NCI-H1436 treated with DMSO at 0.1 percent for 48 hours (cell line): ENCODE results near the gene TUBA4A.
"Not testable (repeated sequence)": the region's sequence is repeated elsewhere in the genome, so short reads cannot be mapped to it uniquely, and the experiment has no call there.

Experiments used
- DNase-seq: peaks from one replicate; lab custom pipeline; 2025; lab: John Stamatoyannopoulos, UW

TUBA4A gene

DNA sequence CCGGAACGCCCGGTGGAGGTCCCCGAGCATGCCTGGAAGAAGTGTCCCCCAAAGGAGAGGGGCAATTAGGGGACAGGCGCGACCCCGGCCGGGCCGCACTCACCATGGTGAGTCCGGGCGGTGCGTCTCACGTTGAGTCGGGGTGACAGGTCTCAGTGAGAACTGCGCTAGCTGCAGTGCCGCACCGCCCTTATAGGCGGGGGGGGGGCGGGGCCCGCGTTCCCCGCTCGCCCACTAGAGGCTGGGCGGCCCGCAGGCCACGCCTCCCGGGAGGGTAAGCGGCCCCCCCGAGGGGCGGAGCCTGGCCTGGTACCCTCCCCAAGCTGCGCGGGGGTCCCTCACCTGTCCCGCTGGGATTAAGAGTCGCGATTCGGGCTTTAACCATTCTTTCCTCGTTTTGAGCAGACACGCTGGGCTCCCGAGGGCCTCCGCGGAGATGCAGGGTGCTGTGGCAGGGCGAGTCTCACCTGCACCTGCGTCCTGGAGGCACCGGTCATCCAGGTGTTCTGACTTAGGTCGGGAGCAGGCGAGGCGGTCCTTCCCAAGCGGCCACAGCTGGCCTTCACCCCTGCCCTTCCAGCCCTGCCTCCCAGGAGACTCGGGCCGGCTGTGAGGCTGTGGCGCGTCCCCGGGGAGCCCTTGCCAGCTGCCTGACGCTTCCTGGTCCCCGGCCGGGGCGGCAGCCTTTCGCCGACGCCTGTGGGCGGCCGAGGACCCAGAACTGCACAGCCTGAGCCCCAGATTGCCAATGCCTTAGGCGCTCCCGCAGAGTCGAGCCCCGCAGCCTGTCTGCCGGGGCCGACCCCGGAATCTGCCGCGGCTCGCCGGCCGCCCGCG, at the start of gene TUBA4A:
Gene TUBA4A, minus strand, starts transcription at position 166 of the 837 bp plus-strand sequence. Its CDS starts 60 bp downstream, at position 106.
- DNase-seq: no peak

- no peak for DNase-seq
These were observed 48.8 kb upstream of the TUBA4A start for GRCh38 chr2:219302412-219302968.

DNA sequence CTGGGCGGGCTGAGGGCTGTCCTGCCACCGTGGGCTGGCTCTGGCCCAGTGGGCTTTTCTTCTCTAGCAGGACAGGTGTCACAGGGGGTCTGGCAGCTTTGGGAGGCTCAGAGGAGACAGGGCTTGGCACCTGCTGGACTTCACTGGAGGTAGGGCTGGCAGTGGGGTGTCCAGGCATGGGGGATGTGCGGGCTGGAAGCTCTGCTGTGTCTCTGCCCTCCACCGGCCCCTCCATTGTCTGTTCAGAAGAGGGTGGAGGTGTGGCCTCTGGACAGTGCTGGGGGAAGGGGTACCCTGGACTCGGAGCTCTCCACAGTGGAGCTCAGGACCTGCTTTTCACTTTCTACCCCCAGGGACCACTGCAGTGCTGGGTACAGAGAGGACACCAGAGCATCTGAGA, 46.3 kb upstream of the TUBA4A start:
- no peak for DNase-seq

GRCh38 chr2:219299372-219299760, 45.6 kb upstream of the TUBA4A start:
- no peak for DNase-seq

DNA sequence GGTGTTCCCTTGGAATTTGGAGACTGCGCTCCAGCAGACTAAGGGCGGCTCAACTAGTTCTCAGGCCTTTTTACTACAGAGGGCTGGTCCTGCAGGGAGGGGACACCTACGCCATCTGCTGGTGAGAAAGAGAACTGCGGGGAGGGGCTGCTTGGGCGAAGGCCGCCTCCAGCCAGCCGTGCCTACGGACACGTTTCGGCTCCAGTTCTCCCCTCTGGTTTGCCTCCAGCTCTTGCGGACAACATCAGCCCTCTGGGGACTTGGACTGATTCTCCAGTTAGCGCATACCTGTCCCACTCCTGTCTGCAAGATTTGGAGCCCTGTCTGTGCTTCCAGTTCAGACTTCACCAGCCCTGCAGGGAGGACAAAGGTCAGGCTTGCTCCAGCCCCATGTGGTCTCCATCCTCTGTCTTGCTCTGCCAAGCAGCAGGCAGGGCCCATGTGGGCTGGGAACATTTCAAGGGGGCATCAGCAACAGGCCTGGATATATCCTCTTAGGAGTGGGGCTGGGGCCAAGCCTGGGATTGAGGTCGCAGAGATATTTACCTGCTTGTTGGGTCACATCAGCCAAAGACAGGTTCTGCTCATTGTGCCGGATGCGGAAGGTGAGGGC, 45.1 kb upstream of the TUBA4A start:
- no peak for DNase-seq

GRCh38 chr2:219297766-219298456, 44.2 kb upstream of the TUBA4A start:
- no peak for DNase-seq

- no peak for DNase-seq
These were observed 43.1 kb upstream of the TUBA4A start for GRCh38 chr2:219296631-219297391.

- DNase-seq: no peak
These were observed 42.4 kb upstream of the TUBA4A start for GRCh38 chr2:219296142-219296541.

DNA sequence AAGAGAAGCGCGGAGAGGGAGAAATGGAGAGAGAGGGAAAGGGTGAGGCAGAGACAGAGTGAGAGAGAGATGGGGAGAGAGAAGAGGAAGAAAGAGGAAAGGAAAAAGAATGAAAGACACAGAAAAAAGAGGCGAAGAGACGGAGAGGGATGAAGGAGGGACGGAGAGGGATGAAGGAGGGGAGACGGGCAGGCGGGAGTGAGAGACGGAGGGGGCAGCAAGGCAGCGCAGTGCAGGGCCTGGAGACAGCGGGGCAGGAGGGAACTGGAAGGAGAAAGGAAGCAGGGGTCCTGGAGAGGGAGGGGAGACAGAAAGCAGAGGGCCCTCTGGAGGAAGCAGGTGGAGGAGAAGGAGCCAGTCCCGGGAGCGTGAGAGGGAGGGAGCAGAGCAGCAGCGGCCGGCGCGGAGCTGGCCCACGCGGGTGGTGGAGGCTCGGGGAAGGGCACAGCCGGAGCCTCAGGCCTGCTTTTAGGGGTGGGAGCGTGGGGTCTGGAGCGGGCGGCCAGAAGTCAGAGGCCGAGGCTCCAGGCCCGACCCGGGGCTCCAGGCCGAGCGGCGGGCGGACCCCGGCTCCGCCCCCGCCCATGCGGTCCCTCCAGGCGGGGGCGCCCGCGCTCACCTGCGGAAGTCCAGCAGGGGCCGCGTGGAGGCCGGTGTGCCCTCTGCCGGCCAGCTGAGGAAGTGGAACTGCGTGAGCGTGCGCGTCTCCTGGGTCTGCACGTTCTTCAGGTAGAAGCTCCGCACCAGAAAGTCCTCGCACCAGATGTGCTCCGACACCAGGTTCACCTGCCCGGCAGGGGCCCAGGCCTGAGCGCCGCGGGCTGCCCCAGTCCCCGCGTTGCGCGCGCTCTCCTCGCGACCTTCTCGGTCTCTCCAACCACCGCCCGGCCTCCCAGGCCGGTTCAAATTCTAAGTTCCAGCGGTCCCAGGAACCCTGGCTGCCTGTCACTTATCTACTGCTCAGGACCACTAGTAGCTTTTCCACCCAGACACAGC, 40.9 kb upstream of the TUBA4A start:
- no peak for DNase-seq

- no peak for DNase-seq
These were observed 40.1 kb upstream of the TUBA4A start for GRCh38 chr2:219293736-219294231.

DNA sequence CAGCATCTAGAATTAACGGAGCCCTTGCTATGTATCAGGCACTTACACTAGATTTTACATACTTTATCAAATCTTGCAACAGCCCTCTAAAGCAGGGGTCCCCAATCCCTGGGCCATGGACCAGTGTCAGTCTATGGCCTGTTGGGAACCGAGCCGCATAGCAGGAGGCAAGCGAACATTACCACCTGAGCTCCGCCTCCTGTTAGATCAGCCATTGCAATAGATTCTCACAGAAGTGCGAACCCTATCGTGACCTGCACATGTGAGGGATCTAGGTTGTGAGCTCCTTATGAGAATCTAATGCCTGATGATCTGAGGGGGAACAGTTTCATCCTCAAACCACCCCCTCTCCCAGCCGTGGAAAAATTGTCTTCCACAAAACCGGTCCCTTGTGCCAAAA, 38.9 kb upstream of the TUBA4A start:
- DNase-seq: no peak

- no peak for DNase-seq
These were observed 38.3 kb upstream of the TUBA4A start for GRCh38 chr2:219291910-219292490.

GRCh38 chr2:219291394-219291793, 37.7 kb upstream of the TUBA4A start:
- DNase-seq: no peak

- no peak for DNase-seq
These were observed 36.9 kb upstream of the TUBA4A start for GRCh38 chr2:219290381-219291171.

GRCh38 chr2:219289537-219290361, 36.0 kb upstream of the TUBA4A start:
- DNase-seq: no peak

DNA sequence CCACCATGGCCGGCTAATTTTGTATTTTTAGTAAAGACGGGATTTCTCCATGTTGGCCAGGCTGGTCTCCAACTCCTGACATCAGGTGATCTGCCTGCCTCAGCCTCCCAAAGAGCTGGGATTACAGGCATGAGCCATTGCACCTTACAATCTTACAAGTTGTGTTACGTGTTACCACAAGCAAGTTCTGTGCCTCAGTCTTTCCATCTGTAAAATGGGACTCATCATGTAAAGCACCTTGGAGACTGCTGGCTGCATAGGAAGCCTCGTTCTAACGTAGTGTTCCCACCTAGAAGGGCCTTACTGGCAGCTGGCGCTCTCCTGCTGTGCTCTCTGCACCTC, 35.4 kb upstream of the TUBA4A start:
- DNase-seq: no peak

DNA sequence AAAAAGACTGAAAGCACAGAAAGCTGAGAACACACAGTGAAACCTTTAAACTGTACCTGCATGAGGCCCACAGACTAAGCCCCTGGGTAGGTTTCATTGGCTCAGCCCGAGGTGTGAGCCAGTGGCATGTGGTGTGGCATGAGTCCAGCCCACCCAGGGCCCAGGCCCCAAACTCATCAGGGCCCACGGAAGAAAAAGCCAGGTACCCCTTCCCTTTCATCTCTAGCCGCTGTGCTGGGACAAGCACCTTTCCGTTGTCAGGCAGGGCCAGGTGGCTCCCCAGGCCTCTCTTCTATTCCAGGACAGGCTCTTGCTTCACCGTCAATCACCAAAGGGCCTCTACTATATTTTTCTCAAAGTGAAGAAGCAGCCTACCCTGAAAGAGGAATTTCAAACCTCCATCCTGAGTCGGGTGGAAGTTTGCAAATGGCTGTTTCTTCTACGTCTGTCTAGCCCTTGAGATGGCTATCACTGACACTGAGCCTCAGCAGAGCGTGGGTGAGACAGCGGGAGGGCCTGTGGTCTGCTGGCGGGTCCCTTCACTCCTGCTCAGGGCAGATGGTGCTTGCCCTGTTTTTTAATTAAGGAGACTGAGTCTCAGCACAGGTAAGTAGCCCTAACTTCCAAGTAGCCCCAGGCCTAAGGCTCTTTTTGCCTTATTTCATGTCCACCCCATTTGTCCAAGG, 34.0 kb upstream of the TUBA4A start:
- no peak for DNase-seq

DNA sequence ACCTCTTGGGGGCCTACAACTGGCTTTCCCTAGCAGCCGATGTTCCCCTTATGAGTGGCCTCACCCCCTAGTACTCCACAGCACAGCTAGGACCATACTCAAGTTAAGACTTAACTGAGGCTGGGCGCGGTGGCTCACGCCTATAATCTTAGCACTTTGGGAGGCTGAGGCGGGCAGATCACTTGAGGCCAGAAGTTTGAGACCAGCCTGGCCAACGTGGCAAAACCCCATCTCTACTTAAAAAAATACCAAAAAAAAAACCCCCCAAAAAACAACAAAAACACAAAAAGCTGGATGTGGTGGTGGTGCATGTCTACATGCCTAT, 33.4 kb upstream of the TUBA4A start:
- DNase-seq: not testable (repeated sequence)
